ENCODE results near the gene FAM76B. TPM values are rescaled to one million over a fixed set of nuclear protein-coding genes. Genes with fewer than 3 reads are reported as not detected.

Gene FAM76B
- 33.9 TPM for total RNA-seq (ENCODE audit: unreplicated experiment)
- long read RNA-seq, partial matches to known transcripts: 1 of 3 reads
- long read RNA-seq, other reads (novel, unspliced or antisense): 1 of 3 reads

GRCh38 chr11:95789506-95790122, at the start of gene FAM76B:
TSS of gene FAM76B (minus strand) at chr11:95789782. CDS start at chr11:95789478, 304 bp downstream.
- H3K4me3 Mint-ChIP-seq (ENCODE audit: unreplicated experiment): peak within 1 kb of the TSS; percentile 91
- H3K36me3 Mint-ChIP-seq (ENCODE audit: unreplicated experiment): no peaks in the 10 kb centered on the region
- peaks cover 2% of the 10 kb centered on the region for H3K27me3 Mint-ChIP-seq (ENCODE audit: unreplicated experiment)
- peak within 1 kb of the TSS; percentile 81 for H3K27ac Mint-ChIP-seq (ENCODE audit: unreplicated experiment)
- TF ChIP-seq CTCF (IDR thresholded peaks at IDR 0.05; ENCODE audit: partially characterized antibody, unreplicated experiment): no peak
- peak; percentile 96 for DNase-seq
- H3K9me3 Mint-ChIP-seq (ENCODE audit: unreplicated experiment): peaks cover 6% of the 10 kb centered on the region
- H3K4me1 Mint-ChIP-seq (ENCODE audit: low read depth, unreplicated experiment): peaks cover 21% of the 10 kb centered on the region

GRCh38 chr11:95835768-95836488, 46.3 kb upstream of the FAM76B start:
- Mint-ChIP-seq H3K9me3 (ENCODE audit: unreplicated experiment) (no peaks in the 10 kb centered on the region), H3K4me3 (ENCODE audit: unreplicated experiment) (no peak overlapping the region), H3K27me3 (ENCODE audit: unreplicated experiment) (peaks cover 2% of the 10 kb centered on the region), H3K36me3 (ENCODE audit: unreplicated experiment) (peaks cover 4% of the 10 kb centered on the region), H3K27ac (ENCODE audit: unreplicated experiment) (no peak overlapping the region), H3K4me1 (ENCODE audit: low read depth, unreplicated experiment) (no peaks in the 10 kb centered on the region)
- TF ChIP-seq CTCF (IDR thresholded peaks at IDR 0.05; ENCODE audit: partially characterized antibody, unreplicated experiment): peak; percentile 83
- peak; percentile 69 for DNase-seq

GRCh38 chr11:95835351-95835750, 45.8 kb upstream of the FAM76B start:
- H3K27ac Mint-ChIP-seq (ENCODE audit: unreplicated experiment): no peak overlapping the region
- TF ChIP-seq CTCF (IDR thresholded peaks at IDR 0.05; ENCODE audit: partially characterized antibody, unreplicated experiment): no peak
- H3K4me3 Mint-ChIP-seq (ENCODE audit: unreplicated experiment): no peak overlapping the region
- H3K27me3 Mint-ChIP-seq (ENCODE audit: unreplicated experiment): peaks cover 2% of the 10 kb centered on the region
- H3K4me1 Mint-ChIP-seq (ENCODE audit: low read depth, unreplicated experiment): no peaks in the 10 kb centered on the region
- DNase-seq: no peak
- peaks cover 4% of the 10 kb centered on the region for H3K36me3 Mint-ChIP-seq (ENCODE audit: unreplicated experiment)
- H3K9me3 Mint-ChIP-seq (ENCODE audit: unreplicated experiment): no peaks in the 10 kb centered on the region

GRCh38 chr11:95833378-95833777, 43.8 kb upstream of the FAM76B start:
- peaks cover 2% of the 10 kb centered on the region for H3K27me3 Mint-ChIP-seq (ENCODE audit: unreplicated experiment)
- TF ChIP-seq CTCF (IDR thresholded peaks at IDR 0.05; ENCODE audit: partially characterized antibody, unreplicated experiment): no peak
- H3K27ac Mint-ChIP-seq (ENCODE audit: unreplicated experiment): no peak overlapping the region
- H3K4me3 Mint-ChIP-seq (ENCODE audit: unreplicated experiment): no peak overlapping the region
- no peaks in the 10 kb centered on the region for H3K9me3 Mint-ChIP-seq (ENCODE audit: unreplicated experiment)
- DNase-seq: no peak
- no peaks in the 10 kb centered on the region for H3K4me1 Mint-ChIP-seq (ENCODE audit: low read depth, unreplicated experiment)
- peaks cover 4% of the 10 kb centered on the region for H3K36me3 Mint-ChIP-seq (ENCODE audit: unreplicated experiment)

DNA sequence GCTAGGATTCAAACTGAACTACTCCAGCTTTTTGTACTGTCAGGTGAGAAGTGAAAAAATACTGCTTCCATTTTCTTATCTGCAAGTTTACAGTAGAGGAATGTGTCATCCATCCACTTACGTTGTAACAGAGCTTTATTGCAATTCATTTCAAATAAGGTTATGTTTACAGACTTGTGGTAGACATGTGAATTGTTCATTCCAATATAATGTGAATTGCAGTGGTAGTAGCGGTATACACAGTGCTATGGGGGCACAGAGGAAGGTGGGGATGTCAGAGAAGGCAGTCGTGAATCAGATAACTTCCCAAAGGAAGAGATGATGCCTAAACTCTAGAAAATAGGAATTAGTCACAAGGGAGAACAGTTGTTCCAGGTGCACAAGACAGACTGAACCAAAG, 43.2 kb upstream of the FAM76B start:
- peaks cover 2% of the 10 kb centered on the region for H3K27me3 Mint-ChIP-seq (ENCODE audit: unreplicated experiment)

More for the DNA sequence above, 43.2 kb upstream of the FAM76B start:
- Mint-ChIP-seq H3K4me1 (ENCODE audit: low read depth, unreplicated experiment) (no peaks in the 10 kb centered on the region), H3K27ac (ENCODE audit: unreplicated experiment) (no peak overlapping the region), H3K4me3 (ENCODE audit: unreplicated experiment) (no peak overlapping the region), H3K9me3 (ENCODE audit: unreplicated experiment) (no peaks in the 10 kb centered on the region), H3K36me3 (ENCODE audit: unreplicated experiment) (peaks cover 4% of the 10 kb centered on the region)
- TF ChIP-seq CTCF (IDR thresholded peaks at IDR 0.05; ENCODE audit: partially characterized antibody, unreplicated experiment): no peak
- DNase-seq: no peak
